HG03520 (cell line): ENCODE data around the gene KIF6.
"Not testable (repeated sequence)": the region's sequence is repeated elsewhere in the genome, so short reads cannot be mapped to it uniquely, and the experiment has no call there.

ENCODE experiments used
- ATAC-seq: cut with Tn5 transposase; IDR thresholded peaks from one replicate; pipeline ENCODE4 v1.9.1; 2021; ENCODE audit warnings: mild to moderate bottlenecking, moderate library complexity; ENCODE audit not compliant: unreplicated experiment

KIF6 gene

DNA sequence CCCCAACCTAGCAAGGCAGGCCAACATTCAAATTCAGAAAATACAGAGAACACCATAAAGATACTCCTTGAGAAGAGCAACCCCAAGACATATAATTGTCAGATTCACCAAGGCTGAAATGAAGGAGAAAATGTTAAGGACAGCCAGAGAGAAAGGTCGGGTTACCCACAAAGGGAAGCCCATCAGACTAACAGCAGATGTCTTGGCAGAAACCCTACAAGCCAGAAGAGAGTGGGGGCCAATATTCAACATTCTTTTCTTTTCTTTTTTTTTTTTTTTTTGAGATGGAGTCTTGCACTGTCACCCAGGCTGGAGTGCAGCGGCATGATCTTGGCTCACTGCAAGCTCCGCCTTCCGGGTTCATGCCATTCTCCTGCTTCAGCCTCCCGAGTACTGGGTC lies 215.4 kb downstream of the KIF6 start:
- ATAC-seq, result not testable (repeated sequence)

- no peak for ATAC-seq
Observed at GRCh38 chr6:39508515-39508914, 216.7 kb downstream of the KIF6 start.

DNA sequence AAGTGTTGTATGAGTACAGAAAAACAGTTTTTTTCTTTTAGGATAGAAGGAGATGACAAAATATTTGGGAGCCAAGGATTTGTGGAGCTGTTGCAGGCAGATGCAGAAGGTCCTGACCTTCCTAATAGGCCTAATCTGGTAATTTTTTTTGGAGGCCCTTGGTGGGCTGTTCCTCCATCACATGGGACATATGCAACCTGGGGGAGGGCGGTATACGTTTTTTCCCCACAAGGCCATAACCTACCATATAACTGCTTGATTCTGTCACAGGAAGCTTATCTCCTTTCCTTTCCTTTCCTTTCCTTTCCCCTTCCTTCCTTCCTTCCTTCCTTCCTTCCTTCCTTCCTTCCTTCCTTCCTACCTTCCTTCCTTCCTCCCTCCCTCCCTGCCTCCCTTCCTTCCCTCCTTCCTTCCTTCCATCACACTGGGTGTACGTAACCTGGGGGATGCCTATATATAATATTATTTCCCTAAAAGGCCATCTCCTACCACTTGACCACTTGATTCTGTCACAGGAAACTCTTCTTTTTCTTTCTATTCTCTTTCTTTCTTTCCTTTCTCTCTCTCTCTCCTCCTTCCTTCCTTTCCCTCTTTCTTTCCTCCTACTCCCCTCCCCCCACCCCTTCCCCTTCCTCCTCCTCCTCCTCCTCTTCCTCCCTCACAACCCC lies 217.7 kb downstream of the KIF6 start:
- ATAC-seq, result no peak

- ATAC-seq, result not testable (repeated sequence)
Observed at GRCh38 chr6:39502362-39502955, 222.7 kb downstream of the KIF6 start.

- ATAC-seq, result no peak
Observed at GRCh38 chr6:39499053-39499452, 226.2 kb downstream of the KIF6 start.

DNA sequence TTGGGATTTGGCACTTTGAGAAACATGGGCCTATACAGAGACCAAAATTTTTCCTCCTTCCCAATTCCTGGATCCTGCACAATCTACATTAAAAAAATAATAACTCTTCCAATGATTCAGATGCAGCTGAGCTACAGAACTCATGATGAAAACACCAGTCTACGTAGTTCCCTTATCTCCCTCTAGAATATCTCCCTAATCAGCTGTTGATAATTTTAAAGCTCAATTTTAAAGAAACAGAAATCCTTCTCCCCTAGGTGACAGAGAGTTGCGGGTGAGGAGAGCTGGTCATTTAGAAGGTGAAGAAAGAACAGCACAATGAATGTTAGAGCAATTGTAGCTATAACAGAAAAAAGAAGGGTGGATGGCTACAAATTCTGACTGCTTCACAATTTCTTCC lies 227.1 kb downstream of the KIF6 start:
- ATAC-seq, result no peak

DNA sequence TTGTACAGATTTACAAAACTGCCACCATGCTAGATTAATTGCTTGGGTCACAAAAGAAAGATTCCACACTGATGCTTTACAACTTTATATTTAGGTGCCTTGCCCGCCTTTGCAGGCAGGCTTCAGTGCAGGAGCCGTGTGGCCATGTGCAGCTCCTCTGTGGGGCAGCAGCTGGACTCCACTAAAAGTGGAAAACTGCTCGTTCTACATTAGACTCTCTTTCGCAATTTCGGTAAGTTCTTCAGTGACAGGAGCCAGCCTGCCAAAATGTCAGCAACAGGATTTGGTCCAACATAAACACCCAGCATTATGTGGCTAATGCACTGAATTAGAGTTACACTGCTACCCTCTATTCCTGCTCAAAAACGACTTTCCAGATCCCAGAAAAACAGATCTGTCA lies 228.3 kb downstream of the KIF6 start:
- no peak for ATAC-seq

- no peak for ATAC-seq
Observed at GRCh38 chr6:39496456-39496855, 228.8 kb downstream of the KIF6 start.

DNA sequence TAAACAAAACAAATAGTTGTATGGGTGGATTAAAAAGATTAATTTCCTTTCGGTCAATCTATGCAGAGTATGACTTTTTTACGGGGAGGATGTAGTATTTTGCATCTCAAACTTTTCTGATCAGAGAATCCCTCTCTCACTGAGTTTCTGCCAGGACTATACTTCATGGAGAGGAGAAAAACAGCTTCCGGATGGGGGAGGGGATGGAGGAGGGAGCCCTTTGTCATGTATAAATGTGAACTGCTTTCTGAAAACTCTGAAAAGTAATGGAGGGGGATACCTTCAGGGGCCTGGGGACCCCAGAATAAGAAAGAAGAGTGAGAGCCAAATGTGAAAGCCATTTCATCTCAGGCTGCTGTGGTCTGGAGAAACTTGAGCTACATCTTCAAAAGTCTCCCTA lies 229.6 kb downstream of the KIF6 start:
- no peak for ATAC-seq

- no peak for ATAC-seq
Observed at GRCh38 chr6:39494998-39495397, 230.2 kb downstream of the KIF6 start.

DNA sequence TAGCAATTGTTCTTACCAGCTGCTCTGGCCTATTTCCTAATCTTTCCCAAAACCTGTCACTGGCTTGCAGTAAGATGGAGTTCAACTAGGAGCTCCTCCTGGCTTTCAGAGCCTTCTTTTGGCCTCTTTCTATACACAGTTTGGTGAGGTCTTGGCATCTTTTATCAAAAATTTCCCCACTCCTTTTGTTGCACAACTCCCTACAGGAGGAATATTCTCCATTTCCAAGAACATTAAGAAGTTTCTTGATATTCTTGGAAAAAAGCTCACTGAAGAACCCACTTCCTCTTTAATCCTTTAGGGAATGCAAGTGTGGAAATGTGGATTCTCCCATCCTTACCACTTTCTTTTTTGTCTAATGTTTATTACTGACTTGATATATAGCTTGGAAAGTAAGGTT lies 231.4 kb downstream of the KIF6 start:
- no peak for ATAC-seq

DNA sequence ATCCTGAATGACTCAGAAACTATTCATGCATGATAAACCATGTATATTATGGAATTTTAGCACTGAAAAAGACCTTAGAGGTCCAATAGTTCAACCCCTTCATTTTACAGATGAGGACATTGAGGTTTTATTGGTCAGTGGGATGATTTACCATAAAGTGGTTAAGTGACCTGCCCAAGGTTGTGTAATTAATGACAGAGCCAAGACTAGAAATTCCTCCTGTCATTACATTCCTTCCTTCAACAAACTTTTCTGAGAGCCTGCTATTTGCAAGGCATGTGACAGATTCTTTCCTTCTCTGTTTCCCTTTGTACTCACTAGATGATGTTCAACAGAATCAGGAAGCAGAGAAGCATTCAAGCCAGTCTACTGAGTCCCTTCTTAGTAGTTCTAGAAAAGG lies 232.0 kb downstream of the KIF6 start:
- no peak for ATAC-seq

GRCh38 chr6:39490108-39490507 lies 235.1 kb downstream of the KIF6 start:
- ATAC-seq, result no peak

DNA sequence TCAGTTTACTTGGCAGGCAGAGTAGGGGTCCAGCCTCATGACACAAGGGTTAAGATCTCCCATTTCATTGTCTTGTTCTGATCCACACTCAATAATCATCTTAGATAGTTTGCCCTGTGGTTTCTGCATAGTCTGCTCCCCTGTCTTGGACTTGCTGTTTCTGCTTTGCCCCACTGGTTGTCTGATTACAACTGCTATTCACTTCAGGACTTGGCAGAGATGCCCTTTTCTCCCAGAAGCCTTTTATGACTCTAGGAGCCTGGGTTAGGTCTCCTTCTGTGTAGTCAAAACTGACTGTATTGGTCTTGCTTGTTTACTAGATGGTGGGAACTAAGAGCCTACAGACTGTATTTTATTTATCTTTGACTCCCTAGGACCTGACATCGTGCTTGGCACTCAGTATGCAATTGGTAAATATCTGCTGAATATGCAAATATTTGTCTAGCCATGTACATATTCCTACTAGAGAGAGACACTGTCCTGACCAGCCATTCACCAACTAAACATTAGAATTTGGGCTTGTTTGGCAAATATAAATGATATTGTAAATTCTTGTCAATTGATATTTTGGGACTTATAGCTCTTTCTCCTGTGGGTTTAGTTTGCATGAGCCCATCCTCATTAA lies 236.8 kb downstream of the KIF6 start:
- ATAC-seq, result no peak

- no peak for ATAC-seq
Observed at GRCh38 chr6:39484276-39484675, 240.9 kb downstream of the KIF6 start.

- not testable (repeated sequence) for ATAC-seq
Observed at GRCh38 chr6:39479819-39480218, 245.4 kb downstream of the KIF6 start.

GRCh38 chr6:39476670-39477069 lies 248.5 kb downstream of the KIF6 start:
- ATAC-seq, result no peak

- no peak for ATAC-seq
Observed at GRCh38 chr6:39476151-39476550, 249.1 kb downstream of the KIF6 start.

- ATAC-seq, result no peak
Observed at GRCh38 chr6:39471954-39472659, 253.1 kb downstream of the KIF6 start.

DNA sequence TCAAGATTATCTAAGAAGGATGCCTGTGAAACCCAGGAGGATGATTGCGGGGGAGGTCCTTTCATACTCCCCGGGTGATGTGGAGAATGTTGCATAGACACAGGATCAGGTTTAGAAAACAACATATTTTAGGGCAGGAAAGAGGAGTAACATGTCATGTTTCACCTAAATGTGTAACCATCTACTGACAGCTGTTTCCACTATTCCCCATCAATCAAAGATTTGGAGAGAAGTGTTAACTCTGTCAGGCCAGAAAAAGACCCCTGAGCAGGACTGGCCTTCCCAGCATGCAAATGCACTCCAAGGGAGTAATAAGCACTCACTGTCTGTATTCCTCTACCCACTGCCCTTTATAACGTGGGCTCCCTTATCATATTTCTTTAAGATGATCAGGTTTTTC lies 254.7 kb downstream of the KIF6 start:
- ATAC-seq, result no peak

- ATAC-seq, result no peak
Observed at GRCh38 chr6:39468385-39468784, 256.8 kb downstream of the KIF6 start.

- ATAC-seq, result no peak
Observed at GRCh38 chr6:39466631-39467030, 258.6 kb downstream of the KIF6 start.
